Endothelial cell of umbilical vein (primary cell): Measurements from ENCODE around the gene VGLL4.

ENCODE experiments used
- CTCF ChIP-seq, 2 donors: IDR thresholded peaks; 1 replicate in 1 of 2; 2 replicates in 1 of 2; pipeline ENCODE4 v1.5.1; 2011; ENCODE audit warnings: low read length in 2 of 2, mild to moderate bottlenecking in 2 of 2, moderate library complexity in 2 of 2, control low read depth in 1 of 2, inconsistent platforms in 1 of 2, low read depth in 1 of 2; ENCODE audit not compliant: insufficient read depth in 1 of 2; ENCODE audit errors: extremely low read depth in 1 of 2
- EZH2 ChIP-seq: IDR thresholded peaks from 2 replicates; pipeline ENCODE4 v1.6.1; 2012; ENCODE audit warnings: borderline replicate concordance, low read depth, mild to moderate bottlenecking, moderate library complexity, low read length, inconsistent platforms; ENCODE audit not compliant: severe bottlenecking
- POLR2A ChIP-seq: IDR thresholded peaks from 2 replicates; pipeline ENCODE4 v1.6.1; 2012; ENCODE audit warnings: low read depth, mild to moderate bottlenecking, control low read depth, low read length

- no peak for TF ChIP-seq EZH2
- no peak for TF ChIP-seq CTCF (IDR thresholded peaks at IDR 0.05; ENCODE audit: extremely low read depth in 1 of 2, insufficient read depth in 1 of 2, low read depth in 1 of 2, low read length in 2 of 2)
- no peak for TF ChIP-seq POLR2A
Observed at GRCh38 chr3:11588338-11588737, 55.4 kb downstream of the VGLL4 start.
